Caco-2 (cell line): ENCODE measurements around the gene TMEM132D. TPM values are rescaled to one million over a fixed set of nuclear protein-coding genes. Genes with fewer than 3 reads are reported as not detected.

Experiments used
- BruUV-seq: library from RNA; stranded (reverse); fragments of 400-500 nt; replicated peaks from 2 replicates; lab custom pipeline; 2021; lab: Mats Ljungman, UMichigan
- CTCF ChIA-PET: fragments of 300-600 bp; sonication (Branson Sonifier 250); formaldehyde crosslinking; loops from one replicate; lab custom pipeline; 2022; ENCODE audit warnings: antibody characterized with exemption; lab: Charles Lee
- POLR2A ChIA-PET: fragments of 300-600 bp; sonication (Branson Sonifier 250); formaldehyde crosslinking; loops from one replicate; lab custom pipeline; 2022; ENCODE audit warnings: antibody characterized with exemption; lab: Charles Lee
- DNase-seq, 2 experiments: peaks; one replicate each; pipeline versions ENCODE4 v3.0.0 to v3.0.0-alpha.2; 2020 to 2022
- H3K27me3 ChIP-seq: replicated peaks from 2 replicates; pipeline ENCODE4 v1.6.0; 2011; ENCODE audit warnings: low read length; ENCODE audit not compliant: control insufficient read depth, insufficient read depth
- H3K36me3 ChIP-seq: 2 replicates; pipeline ENCODE4 v1.5.1; 2011; ENCODE audit warnings: low read length; ENCODE audit not compliant: control insufficient read depth, insufficient read depth
- H3K4me1 ChIP-seq: fragments of 250-450 bp; sonication (Bioruptor Pico); 2 replicates; pipeline ENCODE4 v1.5.1; 2020; ENCODE audit warnings: mild to moderate bottlenecking
- H3K4me3 ChIP-seq: 2 replicates; pipeline ENCODE4 v1.5.1; 2011; ENCODE audit warnings: low read depth, mild to moderate bottlenecking, control low read depth, low read length
- H3K9me3 ChIP-seq: fragments of 250-450 bp; sonication (Bioruptor Pico); 2 replicates; pipeline ENCODE4 v1.5.1; 2020; ENCODE audit warnings: mild to moderate bottlenecking, moderate library complexity
- H3K27ac Mint-ChIP-seq: one replicate; pipeline ENCODE4 v1.8.0; 2022; ENCODE audit warnings: mixed read lengths; ENCODE audit not compliant: unreplicated experiment
- H3K27me3 Mint-ChIP-seq: one replicate; pipeline ENCODE4 v1.8.0; 2022; ENCODE audit warnings: mixed read lengths; ENCODE audit not compliant: insufficient read depth, unreplicated experiment
- H3K36me3 Mint-ChIP-seq: one replicate; pipeline ENCODE4 v1.8.0; 2022; ENCODE audit warnings: mild to moderate bottlenecking, mixed read lengths; ENCODE audit not compliant: insufficient read depth, unreplicated experiment
- H3K4me1 Mint-ChIP-seq: one replicate; pipeline ENCODE4 v1.8.0; 2022; ENCODE audit warnings: low read depth, mixed read lengths; ENCODE audit not compliant: unreplicated experiment
- H3K4me3 Mint-ChIP-seq: one replicate; pipeline ENCODE4 v1.8.0; 2022; ENCODE audit warnings: mild to moderate bottlenecking, moderate library complexity, mixed read lengths; ENCODE audit not compliant: unreplicated experiment
- H3K9me3 Mint-ChIP-seq: one replicate; pipeline ENCODE4 v1.8.0; 2022; ENCODE audit warnings: mixed read lengths; ENCODE audit not compliant: unreplicated experiment
- intact Hi-C: fragments of 100-400 bp; cut with micrococcal nuclease; formaldehyde crosslinking; loops from one replicate; pipeline ENCODE4 v1.10.0; 2022; ENCODE audit not compliant: unreplicated experiment
- total RNA-seq: library from RNA; stranded (reverse); gene quantifications from 2 replicates; pipeline ENCODE4 v1.2.3, GENCODE V29; 2022
- TF ChIP-seq, protein P1 (sequence below), 2 experiments: fragments of 200-600 bp in 1 of 2; IDR thresholded peaks; 1 replicate in 1 of 2; 2 replicates in 1 of 2; pipeline versions ENCODE4 v1.5.1 to v1.8.0; 2011 to 2022; ENCODE audit warnings: antibody characterized with exemption in 1 of 2, control low read depth in 1 of 2, inconsistent platforms in 1 of 2, low read depth in 1 of 2, low read length in 1 of 2, mild to moderate bottlenecking in 1 of 2, moderate library complexity in 1 of 2; ENCODE audit not compliant: insufficient read depth in 1 of 2, severe bottlenecking in 1 of 2, unreplicated experiment in 1 of 2

Gene TMEM132D
- total RNA-seq, 1 experiment from 2014 or later, result not detected

DNA sequence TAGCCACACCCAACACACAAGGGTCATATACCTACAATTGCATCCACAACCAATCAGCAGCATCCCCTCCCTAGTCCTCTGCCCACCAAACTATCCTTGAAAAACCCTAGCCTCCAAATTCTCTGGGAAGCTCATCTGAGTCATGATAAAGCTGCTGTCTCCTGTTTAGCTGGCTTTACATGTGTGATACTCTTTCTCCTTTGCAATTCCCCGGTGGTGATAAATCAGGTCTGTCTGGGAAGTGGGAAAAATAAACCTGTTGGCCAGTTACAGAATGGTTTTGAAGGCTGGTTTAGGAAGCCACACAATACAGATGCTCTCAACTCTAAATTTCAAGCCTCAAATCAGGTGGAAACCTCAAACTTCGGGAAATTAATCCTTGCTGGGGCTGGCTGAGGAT, 41.9 kb downstream of the TMEM132D start:
- Histone ChIP-seq H3K36me3 (no peaks in the 10 kb centered on the region), H3K4me1 (no peaks in the 10 kb centered on the region), H3K4me3 (no peak overlapping the region), H3K9me3 (no peaks in the 10 kb centered on the region), H3K27me3 (no peaks in the 10 kb centered on the region)
- POLR2A ChIA-PET, result no interaction called here
- Mint-ChIP-seq H3K4me1 (no peaks in the 10 kb centered on the region), H3K27me3 (no peaks in the 10 kb centered on the region), H3K4me3 (no peak overlapping the region), H3K27ac (no peak overlapping the region), H3K9me3 (peaks cover 10% of the 10 kb centered on the region), H3K36me3 (no peaks in the 10 kb centered on the region)
- DNase-seq, result no peak
- CTCF ChIA-PET, result no interaction called here
- BruUV-seq, result no TSS peak
- TF ChIP-seq, protein P1, sequence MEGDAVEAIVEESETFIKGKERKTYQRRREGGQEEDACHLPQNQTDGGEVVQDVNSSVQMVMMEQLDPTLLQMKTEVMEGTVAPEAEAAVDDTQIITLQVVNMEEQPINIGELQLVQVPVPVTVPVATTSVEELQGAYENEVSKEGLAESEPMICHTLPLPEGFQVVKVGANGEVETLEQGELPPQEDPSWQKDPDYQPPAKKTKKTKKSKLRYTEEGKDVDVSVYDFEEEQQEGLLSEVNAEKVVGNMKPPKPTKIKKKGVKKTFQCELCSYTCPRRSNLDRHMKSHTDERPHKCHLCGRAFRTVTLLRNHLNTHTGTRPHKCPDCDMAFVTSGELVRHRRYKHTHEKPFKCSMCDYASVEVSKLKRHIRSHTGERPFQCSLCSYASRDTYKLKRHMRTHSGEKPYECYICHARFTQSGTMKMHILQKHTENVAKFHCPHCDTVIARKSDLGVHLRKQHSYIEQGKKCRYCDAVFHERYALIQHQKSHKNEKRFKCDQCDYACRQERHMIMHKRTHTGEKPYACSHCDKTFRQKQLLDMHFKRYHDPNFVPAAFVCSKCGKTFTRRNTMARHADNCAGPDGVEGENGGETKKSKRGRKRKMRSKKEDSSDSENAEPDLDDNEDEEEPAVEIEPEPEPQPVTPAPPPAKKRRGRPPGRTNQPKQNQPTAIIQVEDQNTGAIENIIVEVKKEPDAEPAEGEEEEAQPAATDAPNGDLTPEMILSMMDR (IDR thresholded peaks at IDR 0.05; ENCODE audit: insufficient read depth in 1 of 2, low read depth in 1 of 2, low read length in 1 of 2, severe bottlenecking in 1 of 2, unreplicated experiment in 1 of 2), result no peak
- intact Hi-C loops, result no loop called here

DNA sequence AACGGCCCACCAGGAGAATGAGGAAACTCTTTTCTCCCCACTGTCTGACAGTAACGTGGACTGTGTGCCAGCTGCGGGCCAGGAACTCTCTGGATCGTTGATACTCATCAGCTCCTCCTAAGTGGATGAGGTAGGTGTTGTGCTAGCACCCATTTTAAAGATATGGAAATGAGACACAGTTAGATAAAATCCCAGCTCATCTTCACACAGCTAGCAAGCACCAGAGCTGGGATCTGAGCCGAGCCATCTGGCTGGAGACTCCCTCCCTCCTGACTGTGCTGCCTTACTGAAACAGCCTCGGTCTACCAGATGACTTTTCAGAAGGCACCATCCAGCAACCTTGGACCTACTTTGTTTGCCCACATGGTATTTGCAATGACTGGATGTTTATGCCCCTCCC, 49.2 kb downstream of the TMEM132D start:
- no TSS peak for BruUV-seq
- H3K27me3 Mint-ChIP-seq, result no peaks in the 10 kb centered on the region
- H3K4me1 Mint-ChIP-seq, result no peaks in the 10 kb centered on the region
- no peaks in the 10 kb centered on the region for H3K36me3 Mint-ChIP-seq
- H3K4me3 Mint-ChIP-seq, result no peak overlapping the region
- Histone ChIP-seq H3K4me1 (no peaks in the 10 kb centered on the region), H3K9me3 (no peaks in the 10 kb centered on the region), H3K4me3 (no peak overlapping the region), H3K27me3 (no peaks in the 10 kb centered on the region), H3K36me3 (no peaks in the 10 kb centered on the region)
- TF ChIP-seq, protein P1 (IDR thresholded peaks at IDR 0.05; ENCODE audit: insufficient read depth in 1 of 2, low read depth in 1 of 2, low read length in 1 of 2, severe bottlenecking in 1 of 2, unreplicated experiment in 1 of 2), result no peak
- CTCF ChIA-PET, result no interaction called here
- H3K27ac Mint-ChIP-seq, result no peak overlapping the region
- no peaks in the 10 kb centered on the region for H3K9me3 Mint-ChIP-seq
- POLR2A ChIA-PET, result no interaction called here
- intact Hi-C loops, result no loop called here
- no peak for DNase-seq

DNA sequence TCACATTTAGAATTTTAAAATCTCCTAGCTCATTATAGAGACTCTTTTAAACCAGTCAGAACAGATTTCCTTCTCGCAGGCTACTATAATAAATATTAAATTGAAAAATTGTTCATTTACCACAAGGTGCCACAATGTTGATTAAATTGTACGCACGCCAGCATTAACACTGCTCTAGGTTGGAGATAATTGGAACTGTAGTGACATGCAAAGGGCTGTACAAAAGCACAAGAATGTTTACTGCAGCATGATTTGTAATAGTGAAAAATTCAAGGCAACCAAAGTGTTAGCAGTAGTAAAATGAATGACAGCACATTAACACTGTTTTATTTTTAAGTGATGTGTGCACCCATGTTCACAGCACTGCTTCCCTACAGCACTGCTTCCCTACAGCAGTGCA, 52.5 kb downstream of the TMEM132D start:
- no peaks in the 10 kb centered on the region for H3K9me3 Mint-ChIP-seq
- no peaks in the 10 kb centered on the region for H3K36me3 ChIP-seq
- TF ChIP-seq, protein P1 (IDR thresholded peaks at IDR 0.05; ENCODE audit: insufficient read depth in 1 of 2, low read depth in 1 of 2, low read length in 1 of 2, severe bottlenecking in 1 of 2, unreplicated experiment in 1 of 2), result no peak
- H3K27ac Mint-ChIP-seq, result no peak overlapping the region
- no peaks in the 10 kb centered on the region for H3K36me3 Mint-ChIP-seq
- no peak overlapping the region for H3K4me3 ChIP-seq
- H3K4me1 Mint-ChIP-seq, result no peaks in the 10 kb centered on the region
- H3K4me3 Mint-ChIP-seq, result no peak overlapping the region
- POLR2A ChIA-PET, result no interaction called here
- no peaks in the 10 kb centered on the region for H3K4me1 ChIP-seq
- H3K27me3 ChIP-seq, result no peaks in the 10 kb centered on the region
- intact Hi-C loops, result no loop called here
- no peaks in the 10 kb centered on the region for H3K27me3 Mint-ChIP-seq
- CTCF ChIA-PET, result no interaction called here
- BruUV-seq, result no TSS peak
- DNase-seq, result no peak
- no peaks in the 10 kb centered on the region for H3K9me3 ChIP-seq
